GM19328 (cell line): Measurements from ENCODE around the gene RSRC2.

Experiments
- ATAC-seq: cut with Tn5 transposase; IDR thresholded peaks from one replicate; pipeline ENCODE4 v1.9.1; 2021; ENCODE audit warnings: mild to moderate bottlenecking, moderate library complexity; ENCODE audit not compliant: unreplicated experiment

Gene RSRC2

GRCh38 chr12:122454250-122454721 lies 72.5 kb downstream of the RSRC2 start:
- no peak for ATAC-seq
